Measurements from ENCODE around the gene ATP11A. TPM values are rescaled to one million over a fixed set of nuclear protein-coding genes. Genes with fewer than 3 reads are reported as not detected.

ATP11A gene
- total RNA-seq, 2 donors from 2014 or later, result 122 to 140 TPM

DNA sequence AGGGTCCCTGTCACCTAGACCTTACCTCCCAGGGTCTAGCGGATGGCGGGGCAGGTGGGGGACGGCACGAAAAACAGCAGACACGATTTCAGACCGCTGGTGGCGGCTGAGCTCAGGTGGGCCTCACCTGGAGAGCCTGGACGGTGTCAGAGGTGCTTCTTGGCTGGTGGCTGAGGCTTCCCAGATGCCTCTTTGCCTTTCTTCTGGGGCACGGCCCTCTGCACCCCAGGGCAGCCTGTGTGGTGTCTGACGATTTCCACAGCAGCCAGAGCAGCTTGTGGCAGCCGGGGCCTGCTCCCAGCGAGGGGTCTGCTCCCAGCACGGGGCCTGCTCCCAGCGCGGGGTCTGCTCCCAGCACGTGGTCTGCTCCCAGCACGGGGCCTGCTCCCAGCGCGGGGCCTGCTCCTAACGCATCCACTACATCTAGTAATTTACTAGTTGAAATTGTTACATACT is 66.7 kb downstream of the ATP11A start:
- WGBS, 2 experiments (ENCODE audit: insufficient coverage in 1 of 2, insufficient read length in 1 of 2), result 89% methylated on average over 5 to 18 of the region's 20 CpGs

DNA sequence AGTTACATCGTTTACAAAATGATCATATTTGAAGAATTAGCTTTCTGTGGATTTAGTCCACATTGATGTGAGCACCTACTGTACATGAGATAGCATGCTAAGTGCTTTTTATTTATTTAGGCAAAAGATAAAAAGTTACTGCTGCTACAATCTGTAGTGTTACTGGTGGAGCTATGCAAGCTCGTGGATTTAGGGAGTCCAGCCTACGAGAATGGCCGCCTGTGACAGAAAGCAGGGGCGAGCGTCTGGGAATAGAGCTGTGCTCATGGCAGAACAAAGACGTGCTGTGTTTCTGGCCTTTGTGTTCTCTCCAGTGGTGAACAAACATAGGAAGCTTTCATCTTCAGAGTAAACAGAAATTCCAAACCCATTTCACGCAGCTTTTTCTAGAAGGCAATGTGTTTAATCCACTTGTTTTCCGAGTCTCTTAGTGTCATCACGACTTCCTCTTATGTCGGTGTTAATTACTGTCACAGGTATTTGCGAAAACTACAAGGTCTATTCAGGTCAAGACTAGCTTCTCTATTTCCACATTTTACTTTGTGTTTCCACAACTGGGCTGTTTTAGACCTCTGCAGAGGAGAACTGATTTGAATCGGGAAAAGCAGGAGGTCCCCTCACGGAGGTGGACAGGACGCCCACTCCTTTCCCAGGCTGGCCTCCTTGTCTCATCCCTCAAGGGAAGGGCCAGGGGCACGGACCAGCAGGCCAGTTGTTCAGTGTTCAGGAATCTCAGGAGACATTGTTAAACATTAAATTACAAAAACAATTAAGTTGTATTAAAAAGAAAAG is 67.3 kb downstream of the ATP11A start:
- peaks cover 21% of the 10 kb centered on the region for H3K4me1 Mint-ChIP-seq

More for the DNA sequence above, 66.7 kb downstream of the ATP11A start:
- Mint-ChIP-seq H3K4me3 (no peak overlapping the region), H3K4me1 (peaks cover 15% of the 10 kb centered on the region), H3K27me3 (ENCODE audit: insufficient read depth) (no peaks in the 10 kb centered on the region), H3K27ac (no peak overlapping the region), H3K9me3 (no peaks in the 10 kb centered on the region), H3K36me3 (ENCODE audit: low read depth) (peaks cover 14% of the 10 kb centered on the region)
- DNase-seq, result no peak
- Histone ChIP-seq H3K9me3 (ENCODE audit: control insufficient read depth, low read length) (no peaks in the 10 kb centered on the region), H3K4me1 (ENCODE audit: control insufficient read depth, insufficient read depth, low read length) (peaks cover 6% of the 10 kb centered on the region), H3K36me3 (ENCODE audit: control insufficient read depth, insufficient read depth, low read length) (peaks cover 3% of the 10 kb centered on the region), H3K27ac (ENCODE audit: low read depth, low read length) (peak overlapping the region; percentile 93), H3K4me3 (ENCODE audit: low read length) (no peak overlapping the region), H3K27me3 (ENCODE audit: control insufficient read depth, insufficient read depth, low read length, poor library complexity, severe bottlenecking) (no peaks in the 10 kb centered on the region), H3K9ac (ENCODE audit: extremely low read depth, low read length, poor library complexity, severe bottlenecking) (no peak overlapping the region)
- TF ChIP-seq, protein P1, sequence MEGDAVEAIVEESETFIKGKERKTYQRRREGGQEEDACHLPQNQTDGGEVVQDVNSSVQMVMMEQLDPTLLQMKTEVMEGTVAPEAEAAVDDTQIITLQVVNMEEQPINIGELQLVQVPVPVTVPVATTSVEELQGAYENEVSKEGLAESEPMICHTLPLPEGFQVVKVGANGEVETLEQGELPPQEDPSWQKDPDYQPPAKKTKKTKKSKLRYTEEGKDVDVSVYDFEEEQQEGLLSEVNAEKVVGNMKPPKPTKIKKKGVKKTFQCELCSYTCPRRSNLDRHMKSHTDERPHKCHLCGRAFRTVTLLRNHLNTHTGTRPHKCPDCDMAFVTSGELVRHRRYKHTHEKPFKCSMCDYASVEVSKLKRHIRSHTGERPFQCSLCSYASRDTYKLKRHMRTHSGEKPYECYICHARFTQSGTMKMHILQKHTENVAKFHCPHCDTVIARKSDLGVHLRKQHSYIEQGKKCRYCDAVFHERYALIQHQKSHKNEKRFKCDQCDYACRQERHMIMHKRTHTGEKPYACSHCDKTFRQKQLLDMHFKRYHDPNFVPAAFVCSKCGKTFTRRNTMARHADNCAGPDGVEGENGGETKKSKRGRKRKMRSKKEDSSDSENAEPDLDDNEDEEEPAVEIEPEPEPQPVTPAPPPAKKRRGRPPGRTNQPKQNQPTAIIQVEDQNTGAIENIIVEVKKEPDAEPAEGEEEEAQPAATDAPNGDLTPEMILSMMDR (conservative IDR thresholded peaks at IDR 0.05), result no peak

DNA sequence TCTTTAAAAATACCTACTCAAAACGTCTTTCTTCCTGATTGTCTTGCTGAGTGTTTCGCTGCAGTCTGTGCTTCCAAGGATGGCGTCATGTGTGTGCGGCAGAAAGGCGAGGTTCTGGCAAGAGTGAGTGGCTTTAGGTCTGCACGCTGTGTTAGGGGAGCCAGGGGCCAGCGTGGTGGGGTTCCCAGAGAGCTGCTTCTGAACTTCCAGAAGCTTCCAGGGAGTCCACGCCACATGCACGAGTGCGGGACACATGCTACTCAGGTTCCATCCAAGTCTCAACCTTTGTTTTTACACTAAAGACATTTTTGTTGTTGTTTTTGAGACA is 67.9 kb downstream of the ATP11A start:
- Mint-ChIP-seq H3K9me3 (no peaks in the 10 kb centered on the region), H3K27ac (peak overlapping the region; percentile 0), H3K27me3 (ENCODE audit: insufficient read depth) (no peaks in the 10 kb centered on the region), H3K36me3 (ENCODE audit: low read depth) (peaks cover 12% of the 10 kb centered on the region), H3K4me3 (no peak overlapping the region), H3K4me1 (peaks cover 26% of the 10 kb centered on the region)
- TF ChIP-seq, protein P1 (conservative IDR thresholded peaks at IDR 0.05), result no peak
- Histone ChIP-seq H3K9ac (ENCODE audit: extremely low read depth, low read length, poor library complexity, severe bottlenecking) (no peak overlapping the region), H3K4me1 (ENCODE audit: control insufficient read depth, insufficient read depth, low read length) (peaks cover 13% of the 10 kb centered on the region), H3K27me3 (ENCODE audit: control insufficient read depth, insufficient read depth, low read length, poor library complexity, severe bottlenecking) (no peaks in the 10 kb centered on the region), H3K4me3 (ENCODE audit: low read length) (no peak overlapping the region), H3K9me3 (ENCODE audit: control insufficient read depth, low read length) (no peaks in the 10 kb centered on the region), H3K27ac (ENCODE audit: low read depth, low read length) (peak overlapping the region; percentile 93), H3K36me3 (ENCODE audit: control insufficient read depth, insufficient read depth, low read length) (peaks cover 3% of the 10 kb centered on the region)
- no peak for DNase-seq
- 93 to 95% methylated on average over 7 to 10 of the region's 10 CpGs for WGBS, 2 experiments (ENCODE audit: insufficient coverage in 1 of 2, insufficient read length in 1 of 2)

More for the DNA sequence above, 67.3 kb downstream of the ATP11A start:
- Mint-ChIP-seq H3K36me3 (ENCODE audit: low read depth) (peaks cover 12% of the 10 kb centered on the region), H3K27ac (peak overlapping the region; percentile 0), H3K4me3 (no peak overlapping the region), H3K9me3 (no peaks in the 10 kb centered on the region), H3K27me3 (ENCODE audit: insufficient read depth) (no peaks in the 10 kb centered on the region)
- Histone ChIP-seq H3K4me1 (ENCODE audit: control insufficient read depth, insufficient read depth, low read length) (peaks cover 12% of the 10 kb centered on the region), H3K36me3 (ENCODE audit: control insufficient read depth, insufficient read depth, low read length) (peaks cover 3% of the 10 kb centered on the region), H3K4me3 (ENCODE audit: low read length) (no peak overlapping the region), H3K9ac (ENCODE audit: extremely low read depth, low read length, poor library complexity, severe bottlenecking) (no peak overlapping the region), H3K9me3 (ENCODE audit: control insufficient read depth, low read length) (no peaks in the 10 kb centered on the region), H3K27ac (ENCODE audit: low read depth, low read length) (peak overlapping the region; percentile 93), H3K27me3 (ENCODE audit: control insufficient read depth, insufficient read depth, low read length, poor library complexity, severe bottlenecking) (no peaks in the 10 kb centered on the region)
- TF ChIP-seq, protein P1 (conservative IDR thresholded peaks at IDR 0.05), result no peak
- no peak for DNase-seq
- 73 to 89% methylated on average over 9 to 16 of the region's 16 CpGs for WGBS, 2 experiments (ENCODE audit: insufficient coverage in 1 of 2, insufficient read length in 1 of 2)

Measured in endodermal cell (in vitro differentiated cells).